Measurements from ENCODE around the gene UBQLN4. TPM values are rescaled to one million over a fixed set of nuclear protein-coding genes. Genes with fewer than 3 reads are reported as not detected.

UBQLN4 gene
- total RNA-seq, 1 experiment from 2014 or later, result 75.2 TPM

DNA sequence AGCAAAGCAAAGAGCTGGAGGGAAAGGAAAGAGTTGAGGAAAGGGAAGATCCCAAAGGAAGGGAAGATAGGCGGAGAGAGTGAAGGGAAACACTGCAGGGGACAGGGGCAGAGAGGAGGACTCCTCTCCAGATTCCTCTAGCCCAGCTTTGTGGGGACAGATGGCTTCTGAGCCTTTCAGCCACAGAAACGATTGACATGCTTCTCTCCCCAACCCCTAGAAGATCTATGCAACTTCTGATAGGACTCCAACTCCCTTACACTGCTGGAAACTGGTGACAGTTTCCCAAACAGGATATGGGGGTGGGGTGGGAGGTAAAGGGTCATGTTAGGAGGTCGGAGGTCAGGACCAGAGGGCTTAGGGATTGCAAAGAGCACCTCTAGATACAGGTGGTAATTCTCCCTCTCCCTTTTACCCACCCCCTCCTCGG, 22.2 kb upstream of the UBQLN4 start:
- peaks cover 77% of the 10 kb centered on the region for H3K4me1 ChIP-seq (ENCODE audit: insufficient read depth, low read length, poor library complexity, severe bottlenecking)
- no peak for TF ChIP-seq EZH2 (IDR thresholded peaks at IDR 0.05; ENCODE audit: borderline replicate concordance, low read depth, low read length, poor library complexity, severe bottlenecking)
- TF ChIP-seq, protein P1, sequence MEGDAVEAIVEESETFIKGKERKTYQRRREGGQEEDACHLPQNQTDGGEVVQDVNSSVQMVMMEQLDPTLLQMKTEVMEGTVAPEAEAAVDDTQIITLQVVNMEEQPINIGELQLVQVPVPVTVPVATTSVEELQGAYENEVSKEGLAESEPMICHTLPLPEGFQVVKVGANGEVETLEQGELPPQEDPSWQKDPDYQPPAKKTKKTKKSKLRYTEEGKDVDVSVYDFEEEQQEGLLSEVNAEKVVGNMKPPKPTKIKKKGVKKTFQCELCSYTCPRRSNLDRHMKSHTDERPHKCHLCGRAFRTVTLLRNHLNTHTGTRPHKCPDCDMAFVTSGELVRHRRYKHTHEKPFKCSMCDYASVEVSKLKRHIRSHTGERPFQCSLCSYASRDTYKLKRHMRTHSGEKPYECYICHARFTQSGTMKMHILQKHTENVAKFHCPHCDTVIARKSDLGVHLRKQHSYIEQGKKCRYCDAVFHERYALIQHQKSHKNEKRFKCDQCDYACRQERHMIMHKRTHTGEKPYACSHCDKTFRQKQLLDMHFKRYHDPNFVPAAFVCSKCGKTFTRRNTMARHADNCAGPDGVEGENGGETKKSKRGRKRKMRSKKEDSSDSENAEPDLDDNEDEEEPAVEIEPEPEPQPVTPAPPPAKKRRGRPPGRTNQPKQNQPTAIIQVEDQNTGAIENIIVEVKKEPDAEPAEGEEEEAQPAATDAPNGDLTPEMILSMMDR (conservative IDR thresholded peaks at IDR 0.05; ENCODE audit: low read depth, low read length), result no peak
- no peaks in the 10 kb centered on the region for H3K9me3 ChIP-seq (ENCODE audit: low read depth, low read length, poor library complexity, severe bottlenecking)
- ChIA-PET CTCF (no interaction called here), POLR2A (ENCODE audit: low non-redundant PET) (no interaction called here)
- intact Hi-C loops (cut with micrococcal nuclease; ENCODE audit: unreplicated experiment), result no loop called here
- H3K27ac ChIP-seq (ENCODE audit: low read depth, low read length, poor library complexity, severe bottlenecking), result peak overlapping the region; percentile 63
- no peak for DNase-seq (ENCODE audit: low spot score)
- H3K4me3 ChIP-seq (ENCODE audit: low read depth, low read length, poor library complexity, severe bottlenecking), result peak overlapping the region; percentile 27
- no peaks in the 10 kb centered on the region for H3K27me3 ChIP-seq (replicated peaks; ENCODE audit: insufficient read depth, low read depth, low read length, poor library complexity)
- H3K36me3 ChIP-seq (ENCODE audit: insufficient read depth, low read length, poor library complexity, severe bottlenecking), result peaks cover 27% of the 10 kb centered on the region
- BruUV-seq (replicated peaks), result no TSS peak

DNA sequence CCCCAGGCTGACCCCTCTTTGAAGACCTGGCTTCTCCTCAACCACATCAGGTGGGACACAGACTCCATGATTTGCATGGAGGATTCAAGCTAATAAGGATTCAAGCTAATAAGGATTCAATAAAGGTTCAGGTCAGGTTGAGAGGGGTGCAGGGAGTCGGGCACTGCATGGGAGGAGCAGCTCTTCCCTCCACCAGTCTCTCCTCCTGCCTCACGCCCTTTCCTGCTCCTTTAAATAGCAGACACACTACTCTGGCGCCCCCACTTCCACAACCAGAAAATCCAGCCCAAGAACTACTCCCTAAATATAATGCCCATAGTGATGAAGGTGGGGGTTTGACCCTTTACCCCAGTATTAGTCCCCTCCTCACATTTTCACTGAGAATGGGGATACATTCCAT, 21.6 kb upstream of the UBQLN4 start:
- no peaks in the 10 kb centered on the region for H3K27me3 ChIP-seq (replicated peaks; ENCODE audit: insufficient read depth, low read depth, low read length, poor library complexity)
- no peaks in the 10 kb centered on the region for H3K9me3 ChIP-seq (ENCODE audit: low read depth, low read length, poor library complexity, severe bottlenecking)
- no peak for TF ChIP-seq EZH2 (IDR thresholded peaks at IDR 0.05; ENCODE audit: borderline replicate concordance, low read depth, low read length, poor library complexity, severe bottlenecking)
- TF ChIP-seq, protein P1 (conservative IDR thresholded peaks at IDR 0.05; ENCODE audit: low read depth, low read length), result peak; percentile 30
- ChIA-PET CTCF (no interaction called here), POLR2A (ENCODE audit: low non-redundant PET) (no interaction called here)
- peaks cover 27% of the 10 kb centered on the region for H3K36me3 ChIP-seq (ENCODE audit: insufficient read depth, low read length, poor library complexity, severe bottlenecking)
- H3K4me1 ChIP-seq (ENCODE audit: insufficient read depth, low read length, poor library complexity, severe bottlenecking), result peaks cover 77% of the 10 kb centered on the region
- intact Hi-C loops (cut with micrococcal nuclease; ENCODE audit: unreplicated experiment), result no loop called here
- no peak overlapping the region for H3K4me3 ChIP-seq (ENCODE audit: low read depth, low read length, poor library complexity, severe bottlenecking)
- DNase-seq (ENCODE audit: low spot score), result no peak
- no TSS peak for BruUV-seq (replicated peaks)
- H3K27ac ChIP-seq (ENCODE audit: low read depth, low read length, poor library complexity, severe bottlenecking), result peak overlapping the region; percentile 63

DNA sequence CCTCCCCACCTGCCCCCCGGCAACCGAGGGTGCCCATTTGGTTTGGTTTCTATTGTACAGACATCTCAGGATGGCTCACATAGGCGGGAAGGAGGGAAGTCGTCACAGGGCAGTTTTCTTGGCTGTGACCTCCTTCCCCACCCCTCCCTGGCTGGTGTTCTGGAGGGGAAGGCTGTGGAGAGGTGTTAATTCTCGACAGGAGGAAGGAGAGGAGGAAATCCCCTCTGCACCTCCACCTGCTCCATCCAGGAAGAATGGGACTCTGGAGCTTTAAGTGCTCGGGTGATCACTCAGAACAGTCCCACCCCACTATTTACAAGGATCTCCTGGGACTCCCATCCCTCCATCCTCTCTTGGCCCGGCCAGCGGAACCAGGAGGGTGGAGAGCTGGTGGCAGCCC, 21.1 kb upstream of the UBQLN4 start:
- Histone ChIP-seq H3K27me3 (replicated peaks; ENCODE audit: insufficient read depth, low read depth, low read length, poor library complexity) (no peaks in the 10 kb centered on the region), H3K36me3 (ENCODE audit: insufficient read depth, low read length, poor library complexity, severe bottlenecking) (peaks cover 27% of the 10 kb centered on the region), H3K9me3 (ENCODE audit: low read depth, low read length, poor library complexity, severe bottlenecking) (no peaks in the 10 kb centered on the region), H3K4me1 (ENCODE audit: insufficient read depth, low read length, poor library complexity, severe bottlenecking) (peaks cover 73% of the 10 kb centered on the region), H3K4me3 (ENCODE audit: low read depth, low read length, poor library complexity, severe bottlenecking) (no peak overlapping the region), H3K27ac (ENCODE audit: low read depth, low read length, poor library complexity, severe bottlenecking) (peak overlapping the region; percentile 63)
- no TSS peak for BruUV-seq (replicated peaks)
- no peak for DNase-seq (ENCODE audit: low spot score)
- ChIA-PET CTCF (no interaction called here), POLR2A (ENCODE audit: low non-redundant PET) (no interaction called here)
- TF ChIP-seq, protein P1 (conservative IDR thresholded peaks at IDR 0.05; ENCODE audit: low read depth, low read length), result no peak
- TF ChIP-seq EZH2 (IDR thresholded peaks at IDR 0.05; ENCODE audit: borderline replicate concordance, low read depth, low read length, poor library complexity, severe bottlenecking), result no peak
- intact Hi-C loops (cut with micrococcal nuclease; ENCODE audit: unreplicated experiment), result no loop called here

Data from A673 (cell line).